Esophagus mucosa (tissue), 1 donor: ENCODE measurements around the gene OR52E6. TPM values are rescaled to one million over a fixed set of nuclear protein-coding genes. Genes with fewer than 3 reads are reported as not detected.

ENCODE experiments used
- ATAC-seq: fragments of 200-7000 bp; cut with Tn5 transposase; one replicate; pipeline ENCODE4 v1.9.1; 2020
- total RNA-seq: library from RNA; stranded (reverse); gene quantifications from one replicate; pipeline ENCODE4 v1.2.4, GENCODE V29; 2023
- donor health status: DM: yes; HTN: yes; CAD: no.

OR52E6 gene
- total RNA-seq = not detected

GRCh38 chr11:5841797-5842196 lies at the start of gene OR52E6:
Gene OR52E6, minus strand, starts transcription at chr11:5841897. Its CDS starts 0 bp downstream, at chr11:5841897.
- no peak for ATAC-seq

- no peak for ATAC-seq
Measured at GRCh38 chr11:5891216-5891800, 49.6 kb upstream of the OR52E6 start.

- ATAC-seq = no peak
Measured at GRCh38 chr11:5887661-5888060, 46.0 kb upstream of the OR52E6 start.

- ATAC-seq = no peak
Measured at GRCh38 chr11:5887172-5887571, 45.5 kb upstream of the OR52E6 start.

GRCh38 chr11:5881756-5882155 lies 40.1 kb upstream of the OR52E6 start:
- ATAC-seq = no peak

GRCh38 chr11:5880329-5880728 lies 38.6 kb upstream of the OR52E6 start, which contains the start of gene OR52E4:
Gene OR52E4, plus strand, starts transcription at chr11:5880629. Its CDS starts 3,664 bp downstream, at chr11:5884293.
- ATAC-seq = no peak

GRCh38 chr11:5878564-5878963 lies 36.9 kb upstream of the OR52E6 start:
- no peak for ATAC-seq

GRCh38 chr11:5865826-5866225 lies 24.1 kb upstream of the OR52E6 start:
- ATAC-seq = no peak

- no peak for ATAC-seq
Measured at GRCh38 chr11:5857590-5857989, 15.9 kb upstream of the OR52E6 start, which contains the start of gene OR52E8. Gene OR52E8, minus strand, starts transcription at chr11:5857690. Its CDS starts 0 bp downstream, at chr11:5857690.

GRCh38 chr11:5851002-5851401 lies 9.3 kb upstream of the OR52E6 start:
- no peak for ATAC-seq

- no peak for ATAC-seq
Measured at GRCh38 chr11:5847711-5848110, 6.0 kb upstream of the OR52E6 start.

- ATAC-seq = no peak
Measured at GRCh38 chr11:5846701-5847100, 5.0 kb upstream of the OR52E6 start.

- ATAC-seq = no peak
Measured at GRCh38 chr11:5837695-5838094, 4.0 kb downstream of the OR52E6 start.

GRCh38 chr11:5833446-5833845 lies 8.3 kb downstream of the OR52E6 start:
- no peak for ATAC-seq

- no peak for ATAC-seq
Measured at GRCh38 chr11:5831196-5831829, 10.4 kb downstream of the OR52E6 start.

- ATAC-seq = no peak
Measured at GRCh38 chr11:5818245-5818886, 23.3 kb downstream of the OR52E6 start.

GRCh38 chr11:5815534-5815933 lies 26.2 kb downstream of the OR52E6 start:
- no peak for ATAC-seq

- ATAC-seq = no peak
Measured at GRCh38 chr11:5809905-5810795, 31.5 kb downstream of the OR52E6 start.

GRCh38 chr11:5809122-5809519 lies 32.6 kb downstream of the OR52E6 start:
- ATAC-seq = no peak

GRCh38 chr11:5808500-5809121 lies 33.1 kb downstream of the OR52E6 start, which contains the start of gene OR52N2:
Gene OR52N2, plus strand, starts transcription at chr11:5808924. Its CDS starts 11,412 bp downstream, at chr11:5820336.
- peak; percentile 84 for ATAC-seq

GRCh38 chr11:5807580-5807979 lies 34.1 kb downstream of the OR52E6 start:
- no peak for ATAC-seq

GRCh38 chr11:5803982-5804381 lies 37.7 kb downstream of the OR52E6 start:
- no peak for ATAC-seq
